K562 (cell line): ENCODE results near the gene TGFA. TPM values are rescaled to one million over a fixed set of nuclear protein-coding genes. Genes with fewer than 3 reads are reported as not detected.

Experiments
- ATAC-seq: fragments of 200-7000 bp; cut with Tn5 transposase; 3 replicates; pipeline ENCODE4 v1.9.1; 2020; ENCODE audit warnings: moderate library complexity
- BruUV-seq: library from RNA; stranded (reverse); fragments of 400-500 nt; replicated peaks from 2 replicates; lab custom pipeline; 2021; lab: Mats Ljungman, UMichigan
- CTCF ChIA-PET: fragments of 300-600 bp; formaldehyde crosslinking; extraction: SDS; loops from one replicate; lab custom pipeline; 2021; ENCODE audit warnings: low intra/inter-chr PET ratio; lab: Yijun Ruan, JAX
- POLR2A ChIA-PET: fragments of 300-600, 350-650 bp; sonication (Branson Sonifier 250); formaldehyde crosslinking; extraction: SDS; loops from one replicate; lab custom pipeline; 2021; ENCODE audit warnings: antibody characterized with exemption, inconsistent platforms; lab: Yijun Ruan, JAX
- DNase-seq, 4 experiments: peaks; one replicate each; pipeline versions ENCODE4 v3.0.0 to v3.0.0-alpha.2; 2011 to 2018; ENCODE audit warnings: low spot score in 3 of 4, mixed read lengths in 3 of 4; ENCODE audit errors: extremely low read depth in 1 of 4
- FAIRE-seq: peaks from 2 replicates; lab custom pipeline; 2011; peaks lifted over from hg19 to GRCh38; lab: Jason Lieb, UNC
- H2AFZ ChIP-seq: 2 replicates; pipeline ENCODE4 v1.6.0; 2011; ENCODE audit warnings: low read depth, low read length, control low read depth, inconsistent platforms
- H3K27ac ChIP-seq: fragments of 200-600 bp; 3 replicates; pipeline ENCODE4 v1.8.0; 2011; ENCODE audit warnings: low read depth, mild to moderate bottlenecking, control low read depth, inconsistent platforms, low read length, moderate library complexity, mixed read lengths; ENCODE audit errors: extremely low read depth
- H3K27me3 ChIP-seq, 2 experiments: fragments of 300-600 bp in 1 of 2; 2 replicates in 1 of 2; 3 replicates in 1 of 2; pipeline versions ENCODE4 v1.6.0 to v1.8.0; 2011; ENCODE audit warnings: inconsistent platforms in 2 of 2, low read length in 2 of 2, mild to moderate bottlenecking in 1 of 2, mixed read lengths in 1 of 2, moderate library complexity in 1 of 2; ENCODE audit not compliant: control insufficient read depth in 2 of 2, insufficient read depth in 2 of 2
- H3K36me3 ChIP-seq: fragments of 300-600 bp; 3 replicates; pipeline ENCODE4 v1.8.0; 2011; ENCODE audit warnings: mild to moderate bottlenecking, low read length, inconsistent platforms; ENCODE audit not compliant: control insufficient read depth, insufficient read depth
- H3K4me1 ChIP-seq, 2 experiments: fragments of 200-600 bp in 1 of 2; replicated peaks in 1 of 2; 2 replicates in 1 of 2; 3 replicates in 1 of 2; pipeline versions ENCODE4 v1.5.1 to v1.8.0; 2011; ENCODE audit warnings: inconsistent platforms in 2 of 2, low read length in 2 of 2, mild to moderate bottlenecking in 1 of 2, mixed read lengths in 1 of 2, moderate library complexity in 1 of 2; ENCODE audit not compliant: control insufficient read depth in 2 of 2, insufficient read depth in 2 of 2
- H3K4me2 ChIP-seq: 2 replicates; pipeline ENCODE4 v1.6.1; 2011; ENCODE audit warnings: low read length, control low read depth, inconsistent platforms, mixed read lengths; ENCODE audit not compliant: insufficient read depth
- H3K4me3 ChIP-seq: fragments of 200-600 bp; sonication (generic), shearing (Covaris generic); 2 replicates; pipeline ENCODE4 v1.5.1; 2016; ENCODE audit warnings: control low read depth, inconsistent platforms
- H3K79me2 ChIP-seq: fragments of 200-600 bp; 3 replicates; pipeline ENCODE4 v1.8.0; 2011; ENCODE audit warnings: low read length, inconsistent platforms; ENCODE audit not compliant: control insufficient read depth, insufficient read depth
- H3K9ac ChIP-seq, 2 experiments: 2 replicates each; pipeline versions ENCODE4 v1.6.0 to v1.6.1; 2011; ENCODE audit warnings: low read depth in 2 of 2, low read length in 2 of 2, control low read depth in 1 of 2, inconsistent platforms in 1 of 2, mild to moderate bottlenecking in 1 of 2, mixed read lengths in 1 of 2; ENCODE audit not compliant: insufficient read depth in 1 of 2
- H3K9me1 ChIP-seq: one replicate; pipeline ENCODE4 v1.6.0; 2011; ENCODE audit warnings: inconsistent platforms, mild to moderate bottlenecking, low read length, moderate library complexity; ENCODE audit not compliant: control insufficient read depth, insufficient read depth
- H3K9me3 ChIP-seq: replicated peaks from 2 replicates; pipeline ENCODE4 v1.5.1; 2011; ENCODE audit warnings: low read depth, low read length, inconsistent platforms; ENCODE audit not compliant: control insufficient read depth, insufficient read depth
- H4K20me1 ChIP-seq: replicated peaks from 2 replicates; pipeline ENCODE4 v1.6.1; 2011; ENCODE audit warnings: low read length, inconsistent platforms, mixed read lengths; ENCODE audit not compliant: control insufficient read depth, insufficient read depth
- CBFA2T2 ChIP-seq: fragments of 450-650 bp; conservative IDR thresholded peaks from 2 replicates; pipeline ENCODE4 v1.6.1; 2017; ENCODE audit warnings: mild to moderate bottlenecking
- CREBBP ChIP-seq: IDR thresholded peaks from one replicate; pipeline ENCODE4 v1.6.1; 2012; ENCODE audit warnings: low read depth, mild to moderate bottlenecking, control low read depth, inconsistent platforms, low read length
- EZH2 ChIP-seq: IDR thresholded peaks from 2 replicates; pipeline ENCODE4 v1.6.1; 2012; ENCODE audit warnings: low read depth, mild to moderate bottlenecking, inconsistent platforms, low read length, borderline replicate concordance
- NFATC3 ChIP-seq: fragments of 450-650 bp; IDR thresholded peaks from 2 replicates; pipeline ENCODE4 v1.6.1; 2017; ENCODE audit warnings: mild to moderate bottlenecking
- ZFP36 ChIP-seq: fragments of 150-350 bp; IDR thresholded peaks from 2 replicates; pipeline ENCODE4 v1.6.1; 2018; ENCODE audit warnings: low read length, low read depth; ENCODE audit not compliant: partially characterized antibody
- ZNF639 ChIP-seq, 2 experiments: fragments of 200-800 bp in 1 of 2; sonication (Bioruptor generic) in 1 of 2; sonication (generic) in 1 of 2; formaldehyde crosslinking in 1 of 2; IDR thresholded peaks in 1 of 2; conservative IDR thresholded peaks in 1 of 2; 2 replicates each; pipeline versions ENCODE4 v1.5.0 to v1.6.1; 2016 to 2020; ENCODE audit warnings: missing compliant biosample characterization in 1 of 2, missing genetic modification characterization in 1 of 2, missing genetic modification reagents in 1 of 2
- WGBS: fragments of 100-300 bp; shearing (Covaris generic); methylation state at CpG from one replicate; pipeline ENCODE4 v1.1.6; 2016; ENCODE audit warnings: low coverage, mixed read lengths; ENCODE audit not compliant: insufficient coverage; ENCODE audit errors: missing lambda C conversion rate; 5-methylcytosine and 5-hydroxymethylcytosine counted together
- in situ Hi-C: fragments of 300-500 bp; cut with MboI; formaldehyde crosslinking; loops from 4 replicates; pipeline ENCODE4 v1.15.0; 2018; ENCODE audit warnings: inconsistent platforms, mixed read lengths
- intact Hi-C: fragments of 100-400 bp; cut with micrococcal nuclease; formaldehyde crosslinking; loops from 2 replicates; pipeline ENCODE4 v1.14.2; 2022
- polyA plus RNA-seq, 8 experiments: library from polyadenylated mRNA; depleted of rRNA in 4 of 8; stranded (reverse) in 5 of 8; unstranded in 3 of 8; fragments of >200 nt; fragmentation: Nextera tagmentation in 2 of 8; fragmentation: Illumina TruSeq in 1 of 8; extraction: Ambion mirVana in 2 of 8; extraction: Trizol in 1 of 8; gene quantifications; 2 replicates each; pipeline versions ENCODE4 v1.2.1 to v1.2.3, GENCODE V29; 2011 to 2014; ENCODE audit warnings: inconsistent platforms in 1 of 8, missing spikeins in 1 of 8
- total RNA-seq, 7 experiments: library from RNA; depleted of rRNA in 6 of 7; stranded (reverse); fragments of >200 nt in 6 of 7; fragmentation: Illumina TruSeq in 2 of 7; extraction: Trizol in 2 of 7; gene quantifications; 2 replicates each; pipeline versions ENCODE4 v1.2.1 to v1.2.3, GENCODE V29; 2011 to 2021; ENCODE audit warnings: low replicate concordance in 1 of 7

The TGFA gene
- total and polyA plus RNA-seq, 9 of the 15 experiments (the other 6 are each of a cell fraction or from before 2014, with no cell fraction given) = not detected

GRCh38 chr2:70440621-70441020 lies 113.0 kb downstream of the TGFA start (continued):
- no peak for TF ChIP-seq CBFA2T2
- TF ChIP-seq EZH2 = no peak
- TF ChIP-seq ZNF639 (CRISPR knock-in tag; conservative IDR thresholded peaks at IDR 0.05 in 1 of 2, IDR thresholded peaks at IDR 0.05 in 1 of 2) = no peak
- no peak for TF ChIP-seq ZFP36

DNA sequence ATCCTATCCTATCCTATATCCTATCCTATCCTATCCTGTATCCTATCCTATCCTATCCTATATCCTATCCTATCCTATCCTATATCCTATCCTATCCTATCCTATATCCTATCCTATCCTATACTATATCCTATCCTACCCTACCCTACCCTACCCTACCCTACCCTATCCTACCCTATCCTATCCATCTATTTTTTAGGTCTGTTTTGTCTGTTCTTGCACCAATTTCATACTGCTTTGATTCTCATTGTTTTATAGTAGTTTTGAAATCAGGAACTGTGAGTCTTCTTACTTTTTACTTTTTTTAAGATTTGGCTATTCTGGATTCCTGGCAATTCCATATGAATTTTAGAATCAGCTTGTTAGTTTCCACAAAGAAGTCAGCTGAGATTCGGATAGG lies 118.5 kb downstream of the TGFA start:
- Histone ChIP-seq H3K27ac (no peak overlapping the region), H3K4me1 (no peaks in the 10 kb centered on the region), H3K79me2 (no peaks in the 10 kb centered on the region)
- DNase-seq (no peak), FAIRE-seq (no peak), ATAC-seq (no peak)
- intact Hi-C loops = no loop called here
- POLR2A ChIA-PET = no interaction called here
- peak; percentile 60 for TF ChIP-seq CREBBP
- TF ChIP-seq NFATC3 = no peak
- TF ChIP-seq, all 486 proteins: peak for 1
- no TSS peak for BruUV-seq
- in situ Hi-C loops = no loop called here
- H2AFZ ChIP-seq = no peak overlapping the region
- no peaks in the 10 kb centered on the region for H3K9me1 ChIP-seq
- no peak overlapping the region for H3K9ac ChIP-seq
- H4K20me1 ChIP-seq = no peaks in the 10 kb centered on the region
- CTCF ChIA-PET = no interaction called here
- 0% methylated on average over 1 of the region's 1 CpG for WGBS
- H3K9me3 ChIP-seq = no peaks in the 10 kb centered on the region
- no peaks in the 10 kb centered on the region for H3K27me3 ChIP-seq
- H3K36me3 ChIP-seq = no peaks in the 10 kb centered on the region
- no peak overlapping the region for H3K4me2 ChIP-seq
- H3K4me3 ChIP-seq = no peak overlapping the region
